ENCODE results near the gene SLC27A2. TPM values are rescaled to one million over a fixed set of nuclear protein-coding genes. Genes with fewer than 3 reads are reported as not detected.

The SLC27A2 gene
- total RNA-seq, 2 donors from 2014 or later, result not detected

GRCh38 chr15:50248994-50249582 lies 67.1 kb downstream of the SLC27A2 start:
- Histone ChIP-seq H3K27ac (no peak overlapping the region), H3K4me1 (peaks cover 0 to 8% of the 10 kb centered on the region in 2 donors), H3K4me3 (no peak overlapping the region), H3K36me3 (no peaks in the 10 kb centered on the region), H3K9me3 (no peaks in the 10 kb centered on the region), H3K27me3 (no peaks in the 10 kb centered on the region)
- no peak for DNase-seq (ENCODE audit: low spot score)
- no peak for TF ChIP-seq CTCF (IDR thresholded peaks at IDR 0.05)

- Histone ChIP-seq H3K27me3 (no peaks in the 10 kb centered on the region), H3K4me1 (peaks cover 0 to 8% of the 10 kb centered on the region in 2 donors), H3K9me3 (no peaks in the 10 kb centered on the region), H3K36me3 (no peaks in the 10 kb centered on the region), H3K4me3 (no peak overlapping the region), H3K27ac (no peak overlapping the region)
- TF ChIP-seq CTCF (IDR thresholded peaks at IDR 0.05), result no peak
- DNase-seq (ENCODE audit: low spot score), result no peak
Observed at GRCh38 chr15:50249704-50250103, 67.7 kb downstream of the SLC27A2 start.

- no peak for DNase-seq (ENCODE audit: low spot score)
- H3K36me3 ChIP-seq, result no peaks in the 10 kb centered on the region
- H3K27ac ChIP-seq, result no peak overlapping the region
- H3K9me3 ChIP-seq, result no peaks in the 10 kb centered on the region
- no peak for TF ChIP-seq CTCF (IDR thresholded peaks at IDR 0.05)
- no peak overlapping the region for H3K4me3 ChIP-seq
- H3K27me3 ChIP-seq, result no peaks in the 10 kb centered on the region
- peaks cover 0 to 8% of the 10 kb centered on the region in 2 donors for H3K4me1 ChIP-seq
Observed at GRCh38 chr15:50250760-50251394, 68.9 kb downstream of the SLC27A2 start.

- Histone ChIP-seq H3K36me3 (no peaks in the 10 kb centered on the region), H3K27me3 (no peaks in the 10 kb centered on the region), H3K4me3 (no peak overlapping the region), H3K4me1 (peaks cover 0 to 8% of the 10 kb centered on the region in 2 donors), H3K9me3 (no peaks in the 10 kb centered on the region), H3K27ac (no peak overlapping the region)
- TF ChIP-seq CTCF (IDR thresholded peaks at IDR 0.05), result no peak
- DNase-seq (ENCODE audit: low spot score), result no peak
Observed at GRCh38 chr15:50251638-50252182, 69.7 kb downstream of the SLC27A2 start.

- no peaks in the 10 kb centered on the region for H3K27me3 ChIP-seq
- no peak for DNase-seq (ENCODE audit: low spot score)
- no peaks in the 10 kb centered on the region for H3K9me3 ChIP-seq
- no peak overlapping the region for H3K4me3 ChIP-seq
- TF ChIP-seq CTCF (IDR thresholded peaks at IDR 0.05), result no peak
- no peaks in the 10 kb centered on the region for H3K36me3 ChIP-seq
- H3K27ac ChIP-seq, result no peak overlapping the region
- peaks cover 0 to 8% of the 10 kb centered on the region in 2 donors for H3K4me1 ChIP-seq
Observed at GRCh38 chr15:50252556-50252955, 70.6 kb downstream of the SLC27A2 start.

All from right atrium auricular region (tissue), 2 donors.